ENCODE measurements around the gene NDUFAF8.

Gene NDUFAF8

DNA sequence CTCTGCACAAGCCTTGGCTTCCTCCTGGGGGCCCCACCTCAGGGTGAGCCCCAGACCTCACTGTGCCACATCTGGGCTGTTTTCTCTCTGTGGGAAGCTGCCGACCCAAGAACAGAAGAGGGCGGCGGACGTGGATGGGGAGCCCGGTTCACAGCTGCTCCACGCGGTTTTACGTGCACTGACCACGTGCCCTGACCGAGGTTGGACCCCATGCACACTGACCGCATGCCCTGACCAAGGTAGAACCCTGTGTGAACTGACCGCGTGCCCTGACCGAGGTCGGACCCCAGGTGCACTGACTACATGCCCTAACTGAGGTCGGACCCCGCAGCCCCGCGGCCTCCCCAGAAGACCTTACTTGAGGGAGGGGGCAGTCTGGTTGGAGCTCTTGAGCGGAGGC lies 36.0 kb upstream of the NDUFAF8 start:
- no peaks in the 10 kb centered on the region for H3K4me1 ChIP-seq (ENCODE audit: low read depth, poor library complexity, severe bottlenecking)
- no peak overlapping the region for H3K9ac ChIP-seq

DNA sequence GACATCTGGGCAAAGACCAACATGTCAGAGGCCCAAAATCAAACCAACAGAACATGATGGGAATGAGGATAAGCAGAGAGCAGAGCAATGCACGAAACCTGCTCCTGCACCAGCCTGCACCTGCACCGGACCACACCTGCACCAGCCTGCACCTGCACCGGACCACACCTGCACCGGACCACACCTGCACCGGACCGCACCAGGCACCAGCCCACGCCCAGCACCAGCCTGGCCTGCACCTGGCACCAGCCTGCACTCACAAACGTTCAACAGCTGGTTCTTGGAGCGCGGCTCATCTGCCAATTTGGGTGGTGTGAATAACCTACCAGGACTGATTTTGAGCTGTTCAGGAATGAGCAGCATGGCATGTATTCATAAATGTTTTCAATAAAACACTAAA lies 34.5 kb upstream of the NDUFAF8 start:
- no peak overlapping the region for H3K4me2 ChIP-seq
- no peak overlapping the region for H2AFZ ChIP-seq (ENCODE audit: low read depth)
- no peaks in the 10 kb centered on the region for H4K20me1 ChIP-seq (ENCODE audit: insufficient read depth)
- H3K27ac ChIP-seq, result no peak overlapping the region
- H3K27me3 ChIP-seq (ENCODE audit: insufficient read depth, low read depth), result no peaks in the 10 kb centered on the region
- no peak overlapping the region for H3K9ac ChIP-seq
- H3K79me2 ChIP-seq (ENCODE audit: insufficient read depth, low read depth), result no peaks in the 10 kb centered on the region
- H3K4me1 ChIP-seq (ENCODE audit: low read depth, poor library complexity, severe bottlenecking), result no peaks in the 10 kb centered on the region
- no peak overlapping the region for H3K4me3 ChIP-seq (IDR thresholded peaks at IDR 0.05; ENCODE audit: insufficient read depth, low read depth, low read length)
- H3K36me3 ChIP-seq (ENCODE audit: insufficient read depth), result no peaks in the 10 kb centered on the region
- TF ChIP-seq, protein P1, sequence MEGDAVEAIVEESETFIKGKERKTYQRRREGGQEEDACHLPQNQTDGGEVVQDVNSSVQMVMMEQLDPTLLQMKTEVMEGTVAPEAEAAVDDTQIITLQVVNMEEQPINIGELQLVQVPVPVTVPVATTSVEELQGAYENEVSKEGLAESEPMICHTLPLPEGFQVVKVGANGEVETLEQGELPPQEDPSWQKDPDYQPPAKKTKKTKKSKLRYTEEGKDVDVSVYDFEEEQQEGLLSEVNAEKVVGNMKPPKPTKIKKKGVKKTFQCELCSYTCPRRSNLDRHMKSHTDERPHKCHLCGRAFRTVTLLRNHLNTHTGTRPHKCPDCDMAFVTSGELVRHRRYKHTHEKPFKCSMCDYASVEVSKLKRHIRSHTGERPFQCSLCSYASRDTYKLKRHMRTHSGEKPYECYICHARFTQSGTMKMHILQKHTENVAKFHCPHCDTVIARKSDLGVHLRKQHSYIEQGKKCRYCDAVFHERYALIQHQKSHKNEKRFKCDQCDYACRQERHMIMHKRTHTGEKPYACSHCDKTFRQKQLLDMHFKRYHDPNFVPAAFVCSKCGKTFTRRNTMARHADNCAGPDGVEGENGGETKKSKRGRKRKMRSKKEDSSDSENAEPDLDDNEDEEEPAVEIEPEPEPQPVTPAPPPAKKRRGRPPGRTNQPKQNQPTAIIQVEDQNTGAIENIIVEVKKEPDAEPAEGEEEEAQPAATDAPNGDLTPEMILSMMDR (conservative IDR thresholded peaks at IDR 0.05; ENCODE audit: low read depth, low read length), result no peak

More for the DNA sequence above, 36.0 kb upstream of the NDUFAF8 start:
- H3K36me3 ChIP-seq (ENCODE audit: insufficient read depth), result no peaks in the 10 kb centered on the region
- H3K4me2 ChIP-seq, result no peak overlapping the region
- TF ChIP-seq, protein P1 (conservative IDR thresholded peaks at IDR 0.05; ENCODE audit: low read depth, low read length), result no peak
- no peaks in the 10 kb centered on the region for H3K27me3 ChIP-seq (ENCODE audit: insufficient read depth, low read depth)
- H3K27ac ChIP-seq, result no peak overlapping the region
- no peaks in the 10 kb centered on the region for H3K79me2 ChIP-seq (ENCODE audit: insufficient read depth, low read depth)
- no peak overlapping the region for H3K4me3 ChIP-seq (IDR thresholded peaks at IDR 0.05; ENCODE audit: insufficient read depth, low read depth, low read length)
- H4K20me1 ChIP-seq (ENCODE audit: insufficient read depth), result no peaks in the 10 kb centered on the region
- no peak overlapping the region for H2AFZ ChIP-seq (ENCODE audit: low read depth)

DNA sequence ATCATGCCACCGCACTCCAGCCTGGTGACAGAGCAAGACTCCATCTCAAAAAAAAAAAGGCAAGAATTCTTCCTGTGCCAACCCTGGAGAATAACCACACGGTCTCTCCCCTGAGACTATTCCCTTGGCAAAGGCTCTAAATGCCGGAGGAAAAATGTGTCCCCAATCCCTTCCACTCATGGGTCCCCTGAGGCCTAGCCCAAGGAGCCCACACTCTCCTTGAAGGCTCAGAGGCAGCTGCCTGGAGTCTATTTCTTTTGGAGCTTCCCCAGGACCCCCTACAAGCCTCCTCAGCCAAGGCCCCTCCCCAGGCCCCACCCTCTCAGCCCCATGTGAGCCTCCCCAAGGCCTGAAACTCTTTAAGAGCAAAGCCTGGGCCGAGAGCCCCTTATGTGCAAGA lies 33.0 kb upstream of the NDUFAF8 start:
- no peak overlapping the region for H3K9ac ChIP-seq
- no peaks in the 10 kb centered on the region for H3K27me3 ChIP-seq (ENCODE audit: insufficient read depth, low read depth)
- H3K79me2 ChIP-seq (ENCODE audit: insufficient read depth, low read depth), result no peaks in the 10 kb centered on the region
- no peak overlapping the region for H3K4me2 ChIP-seq
- no peak overlapping the region for H2AFZ ChIP-seq (ENCODE audit: low read depth)
- H3K27ac ChIP-seq, result no peak overlapping the region
- TF ChIP-seq, protein P1 (conservative IDR thresholded peaks at IDR 0.05; ENCODE audit: low read depth, low read length), result no peak
- H4K20me1 ChIP-seq (ENCODE audit: insufficient read depth), result no peaks in the 10 kb centered on the region
- H3K4me3 ChIP-seq (IDR thresholded peaks at IDR 0.05; ENCODE audit: insufficient read depth, low read depth, low read length), result no peak overlapping the region
- no peaks in the 10 kb centered on the region for H3K36me3 ChIP-seq (ENCODE audit: insufficient read depth)
- H3K4me1 ChIP-seq (ENCODE audit: low read depth, poor library complexity, severe bottlenecking), result no peaks in the 10 kb centered on the region

DNA sequence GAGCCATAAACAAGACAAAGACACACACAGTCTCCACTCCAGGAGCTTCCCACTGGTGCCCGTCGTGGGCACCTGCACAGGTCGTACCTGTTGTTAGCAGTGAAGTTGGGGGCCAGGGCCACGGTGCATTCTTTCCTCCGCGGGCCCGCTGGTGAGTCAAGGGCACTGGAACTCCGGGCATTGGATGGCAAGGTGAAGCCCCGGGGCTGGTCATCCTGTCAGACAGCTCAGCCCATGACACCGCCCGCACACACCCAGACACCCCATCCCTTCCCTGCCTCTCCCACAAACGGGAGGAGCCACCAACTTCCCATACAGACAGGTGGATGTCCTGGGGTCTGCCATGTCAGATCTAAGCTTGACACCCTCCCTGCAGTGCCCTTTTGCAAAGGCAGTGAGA lies 32.5 kb upstream of the NDUFAF8 start:
- Histone ChIP-seq H3K9ac (no peak overlapping the region), H3K4me2 (no peak overlapping the region), H3K4me1 (ENCODE audit: low read depth, poor library complexity, severe bottlenecking) (no peaks in the 10 kb centered on the region), H2AFZ (ENCODE audit: low read depth) (no peak overlapping the region), H3K4me3 (IDR thresholded peaks at IDR 0.05; ENCODE audit: insufficient read depth, low read depth, low read length) (no peak overlapping the region), H3K27me3 (ENCODE audit: insufficient read depth, low read depth) (no peaks in the 10 kb centered on the region), H4K20me1 (ENCODE audit: insufficient read depth) (no peaks in the 10 kb centered on the region), H3K27ac (no peak overlapping the region), H3K79me2 (ENCODE audit: insufficient read depth, low read depth) (no peaks in the 10 kb centered on the region), H3K36me3 (ENCODE audit: insufficient read depth) (no peaks in the 10 kb centered on the region)
- TF ChIP-seq, protein P1 (conservative IDR thresholded peaks at IDR 0.05; ENCODE audit: low read depth, low read length), result no peak

Measured in KMS-11 (cell line).